Peyer's patch (tissue), 4 donors: Measurements from ENCODE around the gene HYKK.

ENCODE experiments used
- CTCF ChIP-seq, 6 experiments: fragments of 450-650 bp in 4 of 6; fragments of 200-600 bp in 2 of 6; sonication (generic) in 1 of 6; IDR thresholded peaks; one replicate each; pipeline ENCODE4 v1.5.1; 2017 to 2019; ENCODE audit warnings: antibody characterized with exemption in 6 of 6, mild to moderate bottlenecking in 3 of 6, moderate library complexity in 1 of 6
- POLR2A ChIP-seq, 2 donors: fragments of 450-650 bp; IDR thresholded peaks; one replicate each; pipeline ENCODE4 v1.5.1; 2017; ENCODE audit warnings: antibody characterized with exemption in 2 of 2, mild to moderate bottlenecking in 2 of 2, moderate library complexity in 2 of 2

DNA sequence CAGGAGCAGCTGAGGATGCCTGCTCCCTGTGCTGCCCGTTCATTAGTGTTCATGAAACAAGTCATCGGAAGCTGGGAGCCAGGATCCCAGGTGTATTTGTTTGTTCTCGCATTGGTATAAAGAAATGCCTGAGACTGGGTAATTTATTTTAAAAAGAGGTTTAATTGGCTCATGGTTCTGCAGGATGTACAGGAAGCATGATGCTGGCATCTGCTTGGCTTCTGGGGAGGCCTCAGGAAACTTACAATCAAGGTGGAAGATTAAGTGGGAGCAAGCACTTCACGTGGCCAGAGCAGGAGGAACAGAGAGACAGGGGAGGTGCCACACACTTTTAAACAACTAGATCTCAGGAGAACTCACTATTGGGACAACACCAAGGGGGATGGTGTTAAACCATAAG lies 5.5 kb upstream of the HYKK start:
- TF ChIP-seq CTCF (IDR thresholded peaks at IDR 0.05) (no peak), POLR2A (IDR thresholded peaks at IDR 0.05) (no peak)
